ENCODE measurements around the gene ZRANB3.

GRCh38 chr2:135124924-135125886 lies 405.8 kb downstream of the ZRANB3 start:
- TF ChIP-seq EZH2 (IDR thresholded peaks at IDR 0.05) (no peak), POLR2AphosphoS5 (IDR thresholded peaks at IDR 0.05; ENCODE audit: borderline replicate concordance, low read depth, low read length) (no peak)
